Measurements from ENCODE around the gene NRG4.

The NRG4 gene

DNA sequence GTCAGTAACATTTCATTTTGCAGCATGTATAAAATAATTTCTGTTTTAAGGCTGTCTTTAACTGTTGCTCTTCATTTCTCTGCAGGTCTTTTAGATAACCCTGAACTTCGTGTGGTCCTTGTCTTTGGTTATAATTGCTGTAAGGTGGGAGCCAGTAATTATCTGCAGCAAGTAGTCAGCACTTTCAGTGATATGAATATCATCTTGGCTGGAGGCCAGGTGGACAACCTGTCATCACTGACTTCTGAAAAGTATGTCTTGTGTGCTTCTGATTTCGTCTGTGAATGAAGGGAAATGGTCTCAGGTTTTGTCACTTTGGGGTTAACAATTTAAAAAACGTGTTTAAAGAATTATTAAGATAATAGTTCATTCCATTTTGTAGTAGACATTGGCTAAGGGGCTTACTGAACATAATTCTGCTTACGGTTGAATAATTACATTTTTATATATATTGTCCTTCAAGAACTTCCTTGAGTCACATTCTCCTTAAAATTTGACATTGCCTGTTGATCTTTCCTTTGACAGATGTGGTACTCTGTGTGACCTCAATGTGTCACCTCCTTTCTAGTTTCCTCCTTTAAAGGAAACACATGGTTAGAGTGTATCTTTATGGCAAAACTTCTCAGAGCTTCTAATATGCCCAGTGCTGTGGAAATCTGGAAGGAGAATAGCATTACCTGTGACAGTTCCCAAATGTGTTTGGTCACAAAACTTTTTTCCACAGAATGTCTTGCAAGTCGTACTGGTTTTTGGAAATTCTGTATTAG is 82.2 kb downstream of the NRG4 start:
- Histone ChIP-seq H3K36me3 (ENCODE audit: control insufficient read depth in 2 of 2, insufficient read depth in 1 of 2, low read length in 2 of 2) (peaks cover 67 to 77% of the 10 kb centered on the region in 2 experiments), H3K4me1 (ENCODE audit: control insufficient read depth, insufficient read depth, low read length) (peaks cover 9% of the 10 kb centered on the region)
- TF ChIP-seq ZNF473 (tag by site-specific recombination; IDR thresholded peaks at IDR 0.05) (no peak), ZNF76 (tag by site-specific recombination; IDR thresholded peaks at IDR 0.05; ENCODE audit: borderline replicate concordance, low read depth) (no peak), ZNF366 (tag by site-specific recombination; conservative IDR thresholded peaks at IDR 0.05) (no peak), ZNF266 (tag by site-specific recombination; IDR thresholded peaks at IDR 0.05; ENCODE audit: low read depth) (no peak), ZNF670 (tag by site-specific recombination; IDR thresholded peaks at IDR 0.05; ENCODE audit: low read depth) (no peak), ZFP69B (tag by site-specific recombination; IDR thresholded peaks at IDR 0.05) (no peak), ZNF555 (tag by site-specific recombination; conservative IDR thresholded peaks at IDR 0.05) (no peak), ZNF585B (tag by site-specific recombination; IDR thresholded peaks at IDR 0.05) (no peak), ZFP41 (tag by site-specific recombination; IDR thresholded peaks at IDR 0.05; ENCODE audit: borderline replicate concordance) (no peak), SP7 (tag by site-specific recombination; IDR thresholded peaks at IDR 0.05) (peak; percentile 76), SCRT2 (tag by site-specific recombination; IDR thresholded peaks at IDR 0.05) (0 out of 2 replicates have a peak, but pooled peaks have one; percentile 17), OSR2 (tag by site-specific recombination; IDR thresholded peaks at IDR 0.05) (peak; percentile 56), ZNF624 (tag by site-specific recombination; IDR thresholded peaks at IDR 0.05) (no peak), KLF16 (tag by site-specific recombination; IDR thresholded peaks at IDR 0.05) (no peak)

GRCh38 chr15:75928680-75929608 is 83.3 kb downstream of the NRG4 start:
- TF ChIP-seq, protein P1, sequence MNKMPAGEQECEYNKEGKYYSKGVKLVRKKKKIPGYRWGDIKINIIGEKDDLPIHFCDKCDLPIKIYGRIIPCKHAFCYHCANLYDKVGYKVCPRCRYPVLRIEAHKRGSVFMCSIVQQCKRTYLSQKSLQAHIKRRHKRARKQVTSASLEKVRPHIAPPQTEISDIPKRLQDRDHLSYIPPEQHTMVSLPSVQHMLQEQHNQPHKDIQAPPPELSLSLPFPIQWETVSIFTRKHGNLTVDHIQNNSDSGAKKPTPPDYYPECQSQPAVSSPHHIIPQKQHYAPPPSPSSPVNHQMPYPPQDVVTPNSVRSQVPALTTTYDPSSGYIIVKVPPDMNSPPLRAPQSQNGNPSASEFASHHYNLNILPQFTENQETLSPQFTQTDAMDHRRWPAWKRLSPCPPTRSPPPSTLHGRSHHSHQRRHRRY (tag by site-specific recombination; IDR thresholded peaks at IDR 0.05), result no peak
- TF ChIP-seq, protein P2, sequence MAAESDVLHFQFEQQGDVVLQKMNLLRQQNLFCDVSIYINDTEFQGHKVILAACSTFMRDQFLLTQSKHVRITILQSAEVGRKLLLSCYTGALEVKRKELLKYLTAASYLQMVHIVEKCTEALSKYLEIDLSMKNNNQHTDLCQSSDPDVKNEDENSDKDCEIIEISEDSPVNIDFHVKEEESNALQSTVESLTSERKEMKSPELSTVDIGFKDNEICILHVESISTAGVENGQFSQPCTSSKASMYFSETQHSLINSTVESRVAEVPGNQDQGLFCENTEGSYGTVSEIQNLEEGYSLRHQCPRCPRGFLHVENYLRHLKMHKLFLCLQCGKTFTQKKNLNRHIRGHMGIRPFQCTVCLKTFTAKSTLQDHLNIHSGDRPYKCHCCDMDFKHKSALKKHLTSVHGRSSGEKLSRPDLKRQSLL (tag by site-specific recombination; IDR thresholded peaks at IDR 0.05), result no peak
- TF ChIP-seq ZNF221 (tag by site-specific recombination; IDR thresholded peaks at IDR 0.05; ENCODE audit: borderline replicate concordance), result no peak
- no peak for TF ChIP-seq SETDB1 (IDR thresholded peaks at IDR 0.05; ENCODE audit: insufficient read length, low read length)
- TF ChIP-seq PRDM1 (tag by site-specific recombination; IDR thresholded peaks at IDR 0.05), result peak; percentile 59
- no peak for TF ChIP-seq ZNF112 (tag by site-specific recombination; IDR thresholded peaks at IDR 0.05)
- no peak for TF ChIP-seq ZNF174 (tag by site-specific recombination; IDR thresholded peaks at IDR 0.05)
- Histone ChIP-seq H3K36me3 (ENCODE audit: control insufficient read depth in 2 of 2, insufficient read depth in 1 of 2, low read length in 2 of 2) (peaks cover 61 to 79% of the 10 kb centered on the region in 2 experiments), H3K4me1 (ENCODE audit: control insufficient read depth, insufficient read depth, low read length) (peaks cover 9% of the 10 kb centered on the region), H3K4me3 (ENCODE audit: low read depth, low read length) (no peak overlapping the region), H3K9me3 (ENCODE audit: control insufficient read depth, insufficient read depth, low read depth, low read length) (no peaks in the 10 kb centered on the region), H3K27ac (ENCODE audit: extremely low read depth, low read depth, low read length) (no peak overlapping the region)
- CTCF ChIA-PET, result interaction anchor here (0.5 to 5.9 kb wide), 35 partner anchors 8 to 227 kb away, joined by 3 to 28 read pairs (median 4); partner anchors contain the start of genes FBXO22, NRG4 and UBE2Q2
- POLR2A ChIA-PET, result interaction anchor here (0.6 kb wide), 1 partner anchor 11 kb away, joined by 3 read pairs; no protein-coding TSS in a partner anchor

More for the DNA sequence above, 82.2 kb downstream of the NRG4 start:
- Histone ChIP-seq H3K4me3 (ENCODE audit: low read depth, low read length) (no peak overlapping the region), H3K27ac (ENCODE audit: extremely low read depth, low read depth, low read length) (no peak overlapping the region), H3K9me3 (ENCODE audit: control insufficient read depth, insufficient read depth, low read depth, low read length) (no peaks in the 10 kb centered on the region)
- ChIA-PET CTCF (interaction anchor here (0.6 to 5.9 kb wide), 20 partner anchors 9 to 226 kb away, joined by 3 to 28 read pairs (median 5); no protein-coding TSS in a partner anchor), POLR2A (no interaction called here)
